Measurements from ENCODE around the gene KIAA0513. TPM values are rescaled to one million over a fixed set of nuclear protein-coding genes. Genes with fewer than 3 reads are reported as not detected.

KIAA0513 gene
- total RNA-seq, 4 donors from 2014 or later: 8.2 to 22.4 (median 21.4) TPM

DNA sequence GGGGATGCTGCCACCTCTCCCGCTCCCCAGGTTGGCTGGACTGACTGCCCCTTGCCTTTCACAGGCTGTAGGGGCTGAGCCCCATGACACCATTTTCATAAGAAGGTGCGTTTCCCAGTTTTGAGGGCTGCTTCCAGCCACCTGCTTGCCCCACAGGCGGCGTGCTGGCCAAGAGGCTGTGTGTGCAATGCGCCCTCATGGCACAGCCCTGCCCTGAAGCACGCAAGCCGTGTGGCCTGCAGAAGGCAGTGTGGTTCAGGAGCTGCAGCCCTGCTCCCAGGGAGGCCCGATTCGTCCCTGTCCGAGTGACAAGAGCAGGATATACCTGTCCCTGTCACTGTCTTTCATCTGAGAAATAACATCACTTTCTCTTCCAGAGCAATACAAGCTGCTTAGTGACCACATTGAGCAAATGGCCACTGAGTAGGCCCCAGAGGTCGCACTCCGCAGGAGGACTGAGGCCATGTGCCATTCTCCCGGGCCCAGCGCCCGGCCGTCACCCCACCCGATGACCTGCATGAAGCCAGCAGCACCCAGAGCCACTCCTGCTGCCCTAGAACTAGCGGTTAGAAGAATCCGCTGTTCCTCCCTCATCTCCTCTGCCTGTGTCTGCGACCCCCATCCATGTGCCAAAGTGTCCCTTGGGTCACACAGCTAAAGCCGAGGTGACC, 60.4 kb downstream of the KIAA0513 start:
- in situ Hi-C loops (cut with MboI; ENCODE audit: low sequenced_read_pairs in 4 of 4): no loop called here
- intact Hi-C loops (cut with DNase I; ENCODE audit: low total_unique reads): loop anchor here (2.0 kb wide), 1 partner anchor 105 kb away; no protein-coding TSS in a partner anchor
- ATAC-seq (no peak), DNase-seq (no peak)
- no peak for TF ChIP-seq POLR2A (IDR thresholded peaks at IDR 0.05)
- TF ChIP-seq, protein P1, sequence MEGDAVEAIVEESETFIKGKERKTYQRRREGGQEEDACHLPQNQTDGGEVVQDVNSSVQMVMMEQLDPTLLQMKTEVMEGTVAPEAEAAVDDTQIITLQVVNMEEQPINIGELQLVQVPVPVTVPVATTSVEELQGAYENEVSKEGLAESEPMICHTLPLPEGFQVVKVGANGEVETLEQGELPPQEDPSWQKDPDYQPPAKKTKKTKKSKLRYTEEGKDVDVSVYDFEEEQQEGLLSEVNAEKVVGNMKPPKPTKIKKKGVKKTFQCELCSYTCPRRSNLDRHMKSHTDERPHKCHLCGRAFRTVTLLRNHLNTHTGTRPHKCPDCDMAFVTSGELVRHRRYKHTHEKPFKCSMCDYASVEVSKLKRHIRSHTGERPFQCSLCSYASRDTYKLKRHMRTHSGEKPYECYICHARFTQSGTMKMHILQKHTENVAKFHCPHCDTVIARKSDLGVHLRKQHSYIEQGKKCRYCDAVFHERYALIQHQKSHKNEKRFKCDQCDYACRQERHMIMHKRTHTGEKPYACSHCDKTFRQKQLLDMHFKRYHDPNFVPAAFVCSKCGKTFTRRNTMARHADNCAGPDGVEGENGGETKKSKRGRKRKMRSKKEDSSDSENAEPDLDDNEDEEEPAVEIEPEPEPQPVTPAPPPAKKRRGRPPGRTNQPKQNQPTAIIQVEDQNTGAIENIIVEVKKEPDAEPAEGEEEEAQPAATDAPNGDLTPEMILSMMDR (IDR thresholded peaks at IDR 0.05 in 4 of 5, conservative IDR thresholded peaks at IDR 0.05 in 1 of 5): no peak
- H3K27me3 ChIP-seq: no peaks in the 10 kb centered on the region
- no peak overlapping the region for H3K27ac ChIP-seq
- no peaks in the 10 kb centered on the region for H3K9me3 ChIP-seq
- H3K36me3 ChIP-seq: no peaks in the 10 kb centered on the region
- H3K4me3 ChIP-seq: no peak overlapping the region
- H3K4me1 ChIP-seq: peaks cover 0 to 14% of the 10 kb centered on the region in 2 donors

DNA sequence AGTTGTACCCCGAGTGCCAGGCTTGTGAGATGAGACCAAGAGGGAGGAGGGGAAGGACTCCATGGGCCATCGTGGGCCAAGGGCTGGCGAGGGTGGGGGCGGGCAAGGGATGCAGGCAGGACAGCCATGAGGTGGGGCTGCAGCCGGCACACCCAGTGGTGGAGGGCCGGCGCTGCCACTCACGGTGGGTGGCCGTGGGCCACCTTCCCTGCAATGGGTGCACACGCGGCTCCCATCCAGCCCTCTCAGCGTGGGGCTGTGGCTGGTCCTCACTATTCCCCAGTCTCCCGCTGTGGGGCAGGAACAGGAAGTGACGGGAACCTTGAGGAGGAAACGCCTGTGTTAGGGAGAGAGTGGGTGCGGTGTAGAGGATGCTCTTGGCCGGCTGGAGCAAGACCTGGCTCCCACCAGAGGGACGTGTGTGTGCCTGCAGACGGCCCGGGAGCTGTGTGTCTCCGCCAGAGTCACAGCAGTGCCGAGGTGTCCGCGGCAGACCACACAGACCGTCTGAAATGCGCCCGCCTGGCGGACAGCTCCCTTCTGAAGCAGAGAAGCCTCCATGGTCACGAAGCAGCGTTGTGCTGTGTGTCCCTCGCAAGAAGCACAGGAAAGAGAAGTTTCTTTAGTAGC, 61.1 kb downstream of the KIAA0513 start:
- Histone ChIP-seq H3K27me3 (no peaks in the 10 kb centered on the region), H3K4me3 (no peak overlapping the region), H3K9me3 (no peaks in the 10 kb centered on the region), H3K4me1 (peaks cover 0 to 7% of the 10 kb centered on the region in 2 donors), H3K36me3 (no peaks in the 10 kb centered on the region), H3K27ac (no peak overlapping the region)
- TF ChIP-seq POLR2A (IDR thresholded peaks at IDR 0.05): no peak
- TF ChIP-seq, protein P1 (IDR thresholded peaks at IDR 0.05 in 4 of 5, conservative IDR thresholded peaks at IDR 0.05 in 1 of 5): no peak
- ATAC-seq (no peak), DNase-seq (no peak)
- intact Hi-C loops (cut with DNase I; ENCODE audit: low total_unique reads) (no loop called here), in situ Hi-C loops (cut with MboI; ENCODE audit: low sequenced_read_pairs in 4 of 4) (no loop called here)

DNA sequence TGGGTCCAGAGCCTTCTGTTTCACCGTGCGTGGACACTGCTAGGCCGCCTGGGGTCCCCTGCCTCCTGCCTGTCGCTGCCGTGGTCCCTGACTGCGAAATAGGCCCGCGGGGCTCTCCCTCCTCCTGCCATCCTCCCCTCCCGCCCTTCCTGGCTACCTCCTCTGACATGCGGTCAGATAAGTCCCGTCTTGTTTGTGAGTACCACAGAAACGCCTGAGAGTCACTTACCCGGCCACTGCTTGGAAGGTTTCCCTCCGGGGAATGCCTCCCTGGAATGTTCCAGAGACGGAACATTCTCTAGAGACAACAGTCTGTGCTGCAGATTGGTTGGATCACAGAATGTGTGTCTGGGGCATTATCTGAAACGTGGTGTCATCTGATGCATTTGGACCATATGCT, 61.9 kb downstream of the KIAA0513 start:
- Histone ChIP-seq H3K9me3 (no peaks in the 10 kb centered on the region), H3K27ac (no peak overlapping the region), H3K27me3 (peaks cover 0 to 8% (median 2%) of the 10 kb centered on the region in 3 donors), H3K36me3 (no peaks in the 10 kb centered on the region), H3K4me1 (peaks cover 0 to 7% of the 10 kb centered on the region in 2 donors), H3K4me3 (no peak overlapping the region)
- TF ChIP-seq POLR2A (IDR thresholded peaks at IDR 0.05): no peak
- TF ChIP-seq, protein P1 (IDR thresholded peaks at IDR 0.05 in 4 of 5, conservative IDR thresholded peaks at IDR 0.05 in 1 of 5): no peak
- DNase-seq (no peak), ATAC-seq (peak; percentile 10 to 32)
- intact Hi-C loops (cut with DNase I; ENCODE audit: low total_unique reads): no loop called here
- in situ Hi-C loops (cut with MboI; ENCODE audit: low sequenced_read_pairs in 4 of 4): no loop called here

DNA sequence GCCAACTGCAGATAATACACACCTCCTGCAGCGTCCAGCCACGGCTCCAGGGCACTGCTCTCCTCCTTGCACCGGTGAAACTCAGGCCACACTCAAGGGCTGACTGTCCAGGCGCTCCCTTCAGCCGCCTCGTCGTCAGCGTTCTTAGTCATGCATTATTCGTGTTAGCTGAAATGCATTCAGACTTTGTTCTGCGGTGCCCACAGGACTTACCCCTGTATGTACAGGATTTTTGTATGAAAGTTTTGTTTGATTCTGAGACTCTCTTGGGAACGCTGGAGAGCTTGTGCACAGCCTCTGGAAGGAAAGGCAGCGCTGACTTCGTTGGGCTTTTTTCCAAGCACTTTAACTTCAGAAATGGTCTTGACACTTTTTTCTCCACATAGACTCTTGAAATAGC, 62.6 kb downstream of the KIAA0513 start:
- H3K4me1 ChIP-seq: peaks cover 0 to 3% of the 10 kb centered on the region in 2 donors
- TF ChIP-seq, protein P1 (IDR thresholded peaks at IDR 0.05 in 4 of 5, conservative IDR thresholded peaks at IDR 0.05 in 1 of 5): no peak
- no peak for TF ChIP-seq POLR2A (IDR thresholded peaks at IDR 0.05)

More for the DNA sequence above, 62.6 kb downstream of the KIAA0513 start:
- Histone ChIP-seq H3K36me3 (no peaks in the 10 kb centered on the region), H3K9me3 (no peaks in the 10 kb centered on the region), H3K27ac (no peak overlapping the region), H3K27me3 (peaks cover 0 to 15% (median 4%) of the 10 kb centered on the region in 3 donors), H3K4me3 (no peak overlapping the region)
- intact Hi-C loops (cut with DNase I; ENCODE audit: low total_unique reads): no loop called here
- in situ Hi-C loops (cut with MboI; ENCODE audit: low sequenced_read_pairs in 4 of 4): no loop called here
- DNase-seq (no peak), ATAC-seq (no peak)

All from gastrocnemius medialis (tissue), 4 donors.